ENCODE measurements around the gene KRT83.

DNA sequence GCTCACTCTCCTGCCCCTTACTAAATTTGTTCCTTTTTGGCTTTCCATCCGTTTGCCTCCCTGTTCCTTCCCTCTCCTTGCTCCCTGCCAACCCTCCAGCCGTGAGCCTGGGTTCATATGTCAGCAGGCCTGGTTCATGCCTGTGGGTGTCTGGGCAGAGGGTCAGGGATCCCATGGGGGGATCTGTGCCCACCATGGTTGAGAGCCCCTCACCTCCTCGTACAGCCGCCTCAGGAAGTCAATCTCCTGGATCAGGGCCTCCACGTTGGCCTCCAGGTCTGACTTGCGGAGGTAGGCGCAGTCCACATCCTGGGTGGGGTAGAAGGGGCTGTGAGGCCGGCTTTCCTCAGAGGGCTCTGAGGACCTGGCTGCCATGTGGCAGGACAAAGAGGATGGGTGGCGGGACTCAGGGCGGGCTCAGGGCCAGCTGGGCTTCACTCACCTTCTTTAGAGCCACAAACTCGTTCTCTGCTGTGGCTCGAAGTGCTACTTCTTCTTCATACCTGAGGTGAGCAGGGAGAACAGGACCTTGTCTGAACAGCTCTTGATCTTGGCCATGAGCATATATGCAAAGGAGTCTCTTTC lies 3.6 kb downstream of the KRT83 start:
- TF ChIP-seq, protein P1, sequence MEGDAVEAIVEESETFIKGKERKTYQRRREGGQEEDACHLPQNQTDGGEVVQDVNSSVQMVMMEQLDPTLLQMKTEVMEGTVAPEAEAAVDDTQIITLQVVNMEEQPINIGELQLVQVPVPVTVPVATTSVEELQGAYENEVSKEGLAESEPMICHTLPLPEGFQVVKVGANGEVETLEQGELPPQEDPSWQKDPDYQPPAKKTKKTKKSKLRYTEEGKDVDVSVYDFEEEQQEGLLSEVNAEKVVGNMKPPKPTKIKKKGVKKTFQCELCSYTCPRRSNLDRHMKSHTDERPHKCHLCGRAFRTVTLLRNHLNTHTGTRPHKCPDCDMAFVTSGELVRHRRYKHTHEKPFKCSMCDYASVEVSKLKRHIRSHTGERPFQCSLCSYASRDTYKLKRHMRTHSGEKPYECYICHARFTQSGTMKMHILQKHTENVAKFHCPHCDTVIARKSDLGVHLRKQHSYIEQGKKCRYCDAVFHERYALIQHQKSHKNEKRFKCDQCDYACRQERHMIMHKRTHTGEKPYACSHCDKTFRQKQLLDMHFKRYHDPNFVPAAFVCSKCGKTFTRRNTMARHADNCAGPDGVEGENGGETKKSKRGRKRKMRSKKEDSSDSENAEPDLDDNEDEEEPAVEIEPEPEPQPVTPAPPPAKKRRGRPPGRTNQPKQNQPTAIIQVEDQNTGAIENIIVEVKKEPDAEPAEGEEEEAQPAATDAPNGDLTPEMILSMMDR (conservative IDR thresholded peaks at IDR 0.05; ENCODE audit: low read length) = no peak
- no peak for TF ChIP-seq EZH2phosphoT487 (IDR thresholded peaks at IDR 0.05; ENCODE audit: borderline replicate concordance)

All from Loucy (cell line).